ENCODE measurements around the gene FOXJ3. TPM values are rescaled to one million over a fixed set of nuclear protein-coding genes. Genes with fewer than 3 reads are reported as not detected.

FOXJ3 gene
- total RNA-seq, 1 experiment from 2014 or later: 51.1 TPM

- H3K4me3 ChIP-seq (replicated peaks in 1 of 2; ENCODE audit: low read depth in 1 of 2, low read length in 2 of 2): no peak overlapping the region
- H3K4me2 ChIP-seq (ENCODE audit: low read length): no peak overlapping the region
- POLR2A ChIA-PET: no interaction called here
- ATAC-seq (no peak), DNase-seq (ENCODE audit: low read depth, low spot score) (no peak)
- no peaks in the 10 kb centered on the region for H3K9me3 ChIP-seq (ENCODE audit: control insufficient read depth in 1 of 2, insufficient read depth in 1 of 2, low read depth in 1 of 2, low read length in 2 of 2)
- no peak overlapping the region for H3K27ac ChIP-seq (ENCODE audit: low read depth, low read length)
- H4K20me1 ChIP-seq (ENCODE audit: insufficient read depth): peaks cover 21% of the 10 kb centered on the region; the same call in 1 of the 2 replicates
- BruUV-seq (replicated peaks): no TSS peak
- no peaks in the 10 kb centered on the region for H3K27me3 ChIP-seq (ENCODE audit: insufficient read depth, low read length)
- CTCF ChIA-PET: no interaction called here
- peaks cover 91% of the 10 kb centered on the region for H3K79me2 ChIP-seq (ENCODE audit: insufficient read depth, low read length)
- H3K4me1 ChIP-seq (ENCODE audit: control insufficient read depth in 1 of 2, insufficient read depth in 2 of 2, low read length in 2 of 2): no peaks in the 10 kb centered on the region
- H3K9ac ChIP-seq (ENCODE audit: low read length): no peak overlapping the region
- H2AFZ ChIP-seq (ENCODE audit: low read depth, low read length, poor library complexity, severe bottlenecking): no peak overlapping the region
- H3K36me3 ChIP-seq (ENCODE audit: control insufficient read depth in 1 of 2, insufficient read depth in 2 of 2, low read length in 2 of 2): peaks cover 0 to 9% of the 10 kb centered on the region in 2 experiments; a peak in 2 of 4 replicates
- no peak for TF ChIP-seq ATF3 (IDR thresholded peaks at IDR 0.05)
- no peak for TF ChIP-seq RAD21 (IDR thresholded peaks at IDR 0.05; ENCODE audit: low read depth)
- TF ChIP-seq POLR2AphosphoS5 (IDR thresholded peaks at IDR 0.05; ENCODE audit: low read depth, low read length): no peak
- no peak for TF ChIP-seq REST (IDR thresholded peaks at IDR 0.05; ENCODE audit: low read depth)
- no peak for TF ChIP-seq SP1 (IDR thresholded peaks at IDR 0.05; ENCODE audit: low read depth)
- no peak for TF ChIP-seq SRF (IDR thresholded peaks at IDR 0.05; ENCODE audit: low read depth)
- no peak for TF ChIP-seq ZFX (IDR thresholded peaks at IDR 0.05)
- no peak for TF ChIP-seq EZH2 (IDR thresholded peaks at IDR 0.05)
- no peak for TF ChIP-seq CTCF (IDR thresholded peaks at IDR 0.05 in 2 of 3, conservative IDR thresholded peaks at IDR 0.05 in 1 of 3; ENCODE audit: borderline replicate concordance in 1 of 3, insufficient read depth in 1 of 3, low read depth in 2 of 3, low read length in 2 of 3)
- no peak for TF ChIP-seq YY1 (IDR thresholded peaks at IDR 0.05; ENCODE audit: extremely low read depth, insufficient replicate concordance, low read depth, low read length)
- TF ChIP-seq MAX (IDR thresholded peaks at IDR 0.05): no peak
- TF ChIP-seq CEBPB (IDR thresholded peaks at IDR 0.05; ENCODE audit: low read depth): no peak
- TF ChIP-seq CBX3 (IDR thresholded peaks at IDR 0.05; ENCODE audit: low read depth): no peak
- TF ChIP-seq POLR2A (IDR thresholded peaks at IDR 0.05; ENCODE audit: borderline replicate concordance, extremely low read depth, insufficient read depth, insufficient read length): no peak
- intact Hi-C loops (cut with micrococcal nuclease): no loop called here
- H3K9me2 ChIP-seq (ENCODE audit: insufficient read depth): no peaks in the 10 kb centered on the region
- RAD21 ChIA-PET (ENCODE audit: low non-redundant PET in 1 of 2, low total read pairs in 2 of 2, uncharacterized antibody in 2 of 2, unreplicated experiment in 2 of 2): no interaction called here
Measured at GRCh38 chr1:42306977-42307376, 28.1 kb downstream of the FOXJ3 start.
